ENCODE results near the gene DLG2.
"Not testable (repeated sequence)": the region's sequence is repeated elsewhere in the genome, so short reads cannot be mapped to it uniquely, and the experiment has no call there.

Gene DLG2

GRCh38 chr11:84817998-84818397 is 809.1 kb downstream of the DLG2 start:
- no peak for DNase-seq

GRCh38 chr11:84812471-84812969 is 814.6 kb downstream of the DLG2 start:
- peak; percentile 23 for DNase-seq

GRCh38 chr11:84806354-84806753 is 820.8 kb downstream of the DLG2 start:
- no peak for DNase-seq

- no peak for DNase-seq
These were observed 823.1 kb downstream of the DLG2 start for GRCh38 chr11:84804041-84804440.

- no peak for DNase-seq
These were observed 826.3 kb downstream of the DLG2 start for GRCh38 chr11:84800755-84801346.

- no peak for DNase-seq
These were observed 828.0 kb downstream of the DLG2 start for GRCh38 chr11:84799112-84799511.

- DNase-seq = no peak
These were observed 831.4 kb downstream of the DLG2 start for GRCh38 chr11:84795698-84796097.

GRCh38 chr11:84794663-84795443 is 832.3 kb downstream of the DLG2 start:
- DNase-seq = no peak

- DNase-seq = no peak
These were observed 833.8 kb downstream of the DLG2 start for GRCh38 chr11:84793318-84793717.

- no peak for DNase-seq
These were observed 836.2 kb downstream of the DLG2 start for GRCh38 chr11:84790849-84791427.

GRCh38 chr11:84788220-84788619 is 838.9 kb downstream of the DLG2 start:
- no peak for DNase-seq

- DNase-seq = not testable (repeated sequence)
These were observed 843.0 kb downstream of the DLG2 start for GRCh38 chr11:84784158-84784557.

- peak; percentile 13 for DNase-seq
These were observed 846.4 kb downstream of the DLG2 start for GRCh38 chr11:84780689-84781293.

GRCh38 chr11:84775503-84775902 is 851.6 kb downstream of the DLG2 start:
- no peak for DNase-seq

- no peak for DNase-seq
These were observed 863.2 kb downstream of the DLG2 start for GRCh38 chr11:84763931-84764330.

- no peak for DNase-seq
These were observed 869.4 kb downstream of the DLG2 start for GRCh38 chr11:84757711-84758110.

GRCh38 chr11:84751371-84751770 is 875.8 kb downstream of the DLG2 start:
- no peak for DNase-seq

GRCh38 chr11:84747871-84748270 is 879.3 kb downstream of the DLG2 start:
- DNase-seq = no peak

GRCh38 chr11:84740050-84740449 is 887.1 kb downstream of the DLG2 start:
- DNase-seq = no peak

- no peak for DNase-seq
These were observed 902.9 kb downstream of the DLG2 start for GRCh38 chr11:84724256-84724655.

- no peak for DNase-seq
These were observed 904.5 kb downstream of the DLG2 start for GRCh38 chr11:84722583-84723108.

GRCh38 chr11:84721561-84721961 is 905.6 kb downstream of the DLG2 start:
- DNase-seq = no peak

GRCh38 chr11:84720706-84721402 is 906.3 kb downstream of the DLG2 start:
- no peak for DNase-seq
